Uterus (tissue), 4 donors: ENCODE results near the gene FBXL13. TPM values are rescaled to one million over a fixed set of nuclear protein-coding genes. Genes with fewer than 3 reads are reported as not detected.
"Not testable (repeated sequence)": the region's sequence is repeated elsewhere in the genome, so short reads cannot be mapped to it uniquely, and the experiment has no call there.

Experiments
- DNase-seq, 2 donors: peaks; one replicate each; pipeline ENCODE4 v3.0.0-alpha.2; 2019 to 2020
- H3K27ac ChIP-seq, 2 donors: fragments of 200-600 bp; sonication (generic); 1 replicate in 1 of 2; 2 replicates in 1 of 2; pipeline ENCODE4 v1.5.1; 2016 to 2018
- H3K27me3 ChIP-seq, 2 donors: fragments of 200-600 bp; sonication (generic); one replicate each; pipeline ENCODE4 v1.5.1; 2018 to 2019; ENCODE audit warnings: control low read depth in 1 of 2
- H3K36me3 ChIP-seq, 2 donors: fragments of 200-600 bp; sonication (generic); one replicate each; pipeline ENCODE4 v1.5.1; 2019; ENCODE audit warnings: control low read depth in 1 of 2
- H3K4me1 ChIP-seq, 2 donors: fragments of 200-600 bp; sonication (generic); one replicate each; pipeline ENCODE4 v1.5.1; 2018 to 2019; ENCODE audit warnings: control low read depth in 1 of 2
- H3K4me3 ChIP-seq, 2 donors: fragments of 200-600 bp; sonication (generic); 1 replicate in 1 of 2; 2 replicates in 1 of 2; pipeline ENCODE4 v1.5.1; 2018 to 2019; ENCODE audit warnings: mild to moderate bottlenecking in 1 of 2
- H3K9me3 ChIP-seq, 2 donors: fragments of 200-600 bp; sonication (generic); one replicate each; pipeline ENCODE4 v1.5.1; 2019; ENCODE audit warnings: control low read depth in 1 of 2
- POLR2A ChIP-seq, 2 donors: fragments of 450-650 bp; IDR thresholded peaks; one replicate each; pipeline ENCODE4 v1.6.1; 2016; ENCODE audit warnings: antibody characterized with exemption in 2 of 2, mild to moderate bottlenecking in 1 of 2, moderate library complexity in 1 of 2
- intact Hi-C: fragments of 100-400 bp; cut with DNase I; formaldehyde crosslinking; loops from one replicate; pipeline ENCODE4 v1.15.1; 2023; ENCODE audit warnings: low total_unique reads
- total RNA-seq, 4 donors: library from RNA; depleted of rRNA in 3 of 4; stranded (reverse); fragments of >200 nt in 3 of 4; gene quantifications; one replicate each; pipeline versions ENCODE4 v1.1.0 to v1.2.4, GENCODE V29; 2014 to 2023
- TF ChIP-seq, protein P1 (sequence below), 4 experiments: fragments of 200-600 bp in 2 of 4; fragments of 450-650 bp in 2 of 4; sonication (generic) in 2 of 4; IDR thresholded peaks; one replicate each; pipeline ENCODE4 v1.5.1; 2016 to 2019; ENCODE audit warnings: antibody characterized with exemption in 4 of 4, mild to moderate bottlenecking in 2 of 4, moderate library complexity in 1 of 4
- donor health status: DM: yes; HTN: yes; CAD: no.

FBXL13 gene
- total RNA-seq, 4 donors from 2014 or later = 1.2 to 12.9 (median 5.5) TPM

- no peak overlapping the region for H3K4me3 ChIP-seq
- DNase-seq = no peak
- no peaks in the 10 kb centered on the region for H3K27me3 ChIP-seq
- TF ChIP-seq, protein P1, sequence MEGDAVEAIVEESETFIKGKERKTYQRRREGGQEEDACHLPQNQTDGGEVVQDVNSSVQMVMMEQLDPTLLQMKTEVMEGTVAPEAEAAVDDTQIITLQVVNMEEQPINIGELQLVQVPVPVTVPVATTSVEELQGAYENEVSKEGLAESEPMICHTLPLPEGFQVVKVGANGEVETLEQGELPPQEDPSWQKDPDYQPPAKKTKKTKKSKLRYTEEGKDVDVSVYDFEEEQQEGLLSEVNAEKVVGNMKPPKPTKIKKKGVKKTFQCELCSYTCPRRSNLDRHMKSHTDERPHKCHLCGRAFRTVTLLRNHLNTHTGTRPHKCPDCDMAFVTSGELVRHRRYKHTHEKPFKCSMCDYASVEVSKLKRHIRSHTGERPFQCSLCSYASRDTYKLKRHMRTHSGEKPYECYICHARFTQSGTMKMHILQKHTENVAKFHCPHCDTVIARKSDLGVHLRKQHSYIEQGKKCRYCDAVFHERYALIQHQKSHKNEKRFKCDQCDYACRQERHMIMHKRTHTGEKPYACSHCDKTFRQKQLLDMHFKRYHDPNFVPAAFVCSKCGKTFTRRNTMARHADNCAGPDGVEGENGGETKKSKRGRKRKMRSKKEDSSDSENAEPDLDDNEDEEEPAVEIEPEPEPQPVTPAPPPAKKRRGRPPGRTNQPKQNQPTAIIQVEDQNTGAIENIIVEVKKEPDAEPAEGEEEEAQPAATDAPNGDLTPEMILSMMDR (IDR thresholded peaks at IDR 0.05) = no peak
- no peak for TF ChIP-seq POLR2A (IDR thresholded peaks at IDR 0.05)
- no peaks in the 10 kb centered on the region for H3K9me3 ChIP-seq
- H3K4me1 ChIP-seq = no peaks in the 10 kb centered on the region
- H3K27ac ChIP-seq = no peak overlapping the region
- intact Hi-C loops = no loop called here
- no peaks in the 10 kb centered on the region for H3K36me3 ChIP-seq
These were observed 25.8 kb downstream of the FBXL13 start for GRCh38 chr7:103048833-103049232.

- H3K9me3 ChIP-seq, H3K4me3 ChIP-seq, H3K27ac ChIP-seq, H3K36me3 ChIP-seq, DNase-seq, H3K4me1 ChIP-seq, intact Hi-C loops, H3K27me3 ChIP-seq: not testable (repeated sequence)
These were observed 32.8 kb downstream of the FBXL13 start for GRCh38 chr7:103041815-103042214.

DNA sequence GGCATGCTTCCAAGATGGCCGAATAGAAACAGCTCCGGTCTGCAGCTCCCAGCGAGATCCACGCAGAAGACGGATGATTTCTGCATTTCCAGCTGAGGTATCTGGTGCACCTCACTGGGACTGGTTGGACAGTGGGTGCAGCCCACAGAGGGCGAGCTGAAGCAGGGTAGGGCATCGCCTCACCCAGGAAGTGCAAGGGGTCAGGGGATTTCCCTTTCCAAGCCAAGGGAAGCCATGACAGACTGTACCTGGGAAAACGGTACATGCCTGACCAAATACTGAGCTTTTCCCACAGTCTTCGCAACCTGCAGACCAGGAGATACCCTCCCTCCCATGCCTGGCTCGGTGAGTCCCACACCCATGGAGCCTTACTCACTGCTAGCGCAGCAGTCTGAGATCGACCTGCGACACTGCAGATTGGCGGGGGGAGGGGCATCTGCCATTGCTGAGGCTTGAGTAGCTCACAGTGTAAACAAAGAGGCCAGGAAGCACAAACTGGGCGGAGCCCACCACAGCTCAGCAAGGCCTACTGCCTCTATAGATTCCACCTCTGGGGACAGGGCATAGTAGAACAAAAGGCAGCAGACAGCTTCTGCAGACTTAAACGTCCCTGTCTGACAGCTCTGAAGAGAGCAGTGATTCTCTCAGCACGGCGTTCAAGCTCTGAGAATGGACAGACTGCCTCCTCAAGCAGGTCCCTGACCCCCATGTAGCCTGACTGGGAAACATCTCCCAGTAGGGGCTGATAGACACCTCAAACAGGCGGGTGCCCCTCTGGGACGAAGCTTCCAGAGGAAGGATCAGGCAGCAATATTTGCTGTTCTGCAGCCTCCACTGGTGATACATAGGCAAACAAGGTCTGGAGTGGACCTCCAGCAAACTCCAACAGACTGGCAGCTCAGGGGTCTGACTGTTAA lies 36.5 kb downstream of the FBXL13 start:
- H3K36me3 ChIP-seq, H3K27me3 ChIP-seq, H3K4me3 ChIP-seq, H3K4me1 ChIP-seq, intact Hi-C loops, H3K9me3 ChIP-seq, H3K27ac ChIP-seq, DNase-seq: not testable (repeated sequence)

DNA sequence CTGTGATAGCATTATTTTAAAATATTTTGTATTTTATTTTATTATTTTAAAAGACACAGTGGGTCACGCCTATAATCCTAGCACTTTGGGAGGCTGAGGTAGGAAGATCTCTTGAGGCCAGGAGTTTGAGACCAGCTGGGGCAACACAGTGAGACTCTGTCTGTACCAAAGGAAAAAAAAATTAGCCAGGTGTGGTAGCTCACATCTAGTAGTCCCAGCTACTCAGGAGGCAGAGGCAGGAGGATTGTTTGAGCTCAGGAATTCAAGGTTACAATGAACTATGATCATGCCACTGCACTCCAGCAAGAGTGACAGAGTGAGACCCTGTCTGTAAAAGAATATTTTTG lies 37.1 kb downstream of the FBXL13 start:
- no peak for DNase-seq
- Histone ChIP-seq H3K9me3 (no peaks in the 10 kb centered on the region), H3K27ac (no peak overlapping the region), H3K36me3 (no peaks in the 10 kb centered on the region), H3K4me1 (no peaks in the 10 kb centered on the region), H3K27me3 (no peaks in the 10 kb centered on the region), H3K4me3 (no peak overlapping the region)
- TF ChIP-seq, protein P1 (IDR thresholded peaks at IDR 0.05) = no peak
- no peak for TF ChIP-seq POLR2A (IDR thresholded peaks at IDR 0.05)
- intact Hi-C loops = no loop called here

GRCh38 chr7:103034318-103034717 lies 40.3 kb downstream of the FBXL13 start:
- H3K36me3 ChIP-seq, H3K27me3 ChIP-seq, H3K4me3 ChIP-seq, DNase-seq, H3K27ac ChIP-seq, H3K9me3 ChIP-seq, intact Hi-C loops, H3K4me1 ChIP-seq: not testable (repeated sequence)

- no peak for DNase-seq
- TF ChIP-seq POLR2A (IDR thresholded peaks at IDR 0.05) = no peak
- TF ChIP-seq, protein P1 (IDR thresholded peaks at IDR 0.05) = no peak
- Histone ChIP-seq H3K4me3 (no peak overlapping the region), H3K27ac (no peak overlapping the region), H3K4me1 (no peaks in the 10 kb centered on the region), H3K27me3 (no peaks in the 10 kb centered on the region), H3K9me3 (no peaks in the 10 kb centered on the region), H3K36me3 (no peaks in the 10 kb centered on the region)
- intact Hi-C loops = no loop called here
These were observed 42.8 kb downstream of the FBXL13 start for GRCh38 chr7:103031781-103032180.
